Smooth muscle cell (in vitro differentiated cells): ENCODE data around the gene TBC1D12. TPM values are rescaled to one million over a fixed set of nuclear protein-coding genes. Genes with fewer than 3 reads are reported as not detected.

Experiments used
- DNase-seq: peaks from one replicate; lab custom pipeline; 2025; ENCODE audit not compliant: unreplicated experiment; lab: John Stamatoyannopoulos, UW
- H2AFZ ChIP-seq: fragments of 200-600 bp; sonication (generic); 2 replicates; pipeline ENCODE4 v1.6.0; 2016; ENCODE audit warnings: antibody characterized with exemption, low read depth, mild to moderate bottlenecking
- H3F3A ChIP-seq: fragments of 200-600 bp; sonication (generic); 2 replicates; pipeline ENCODE4 v1.6.0; 2017; ENCODE audit warnings: antibody characterized with exemption, low read depth
- H3K27ac ChIP-seq: fragments of 200-600 bp; sonication (generic); 2 replicates; pipeline ENCODE4 v1.5.1; 2016; ENCODE audit warnings: low read depth, mild to moderate bottlenecking
- H3K27me3 ChIP-seq: fragments of 200-600 bp; sonication (generic); 2 replicates; pipeline ENCODE4 v1.6.1; 2016; ENCODE audit warnings: low read depth, mild to moderate bottlenecking
- H3K36me3 ChIP-seq: fragments of 200-600 bp; sonication (generic); 2 replicates; pipeline ENCODE4 v1.5.1; 2016; ENCODE audit warnings: low read depth
- H3K4me1 ChIP-seq: fragments of 200-600 bp; sonication (generic); 2 replicates; pipeline ENCODE4 v1.5.1; 2016; ENCODE audit warnings: low read depth
- H3K4me2 ChIP-seq: fragments of 200-600 bp; sonication (generic); 2 replicates; pipeline ENCODE4 v1.6.0; 2016; ENCODE audit warnings: mild to moderate bottlenecking
- H3K4me3 ChIP-seq: fragments of 200-600 bp; sonication (generic); 2 replicates; pipeline ENCODE4 v1.5.1; 2016; ENCODE audit warnings: mild to moderate bottlenecking
- H3K79me2 ChIP-seq: fragments of 200-600 bp; sonication (generic); 2 replicates; pipeline ENCODE4 v1.6.0; 2016; ENCODE audit warnings: low read depth, mild to moderate bottlenecking
- H3K9ac ChIP-seq: fragments of 200-600 bp; sonication (generic); 2 replicates; pipeline ENCODE4 v1.6.0; 2016; ENCODE audit warnings: low read depth
- H3K9me3 ChIP-seq: fragments of 200-600 bp; sonication (generic); replicated peaks from 2 replicates; pipeline ENCODE4 v1.5.1; 2016; ENCODE audit warnings: low read depth
- H4K20me1 ChIP-seq: fragments of 200-600 bp; sonication (generic); 2 replicates; pipeline ENCODE4 v1.6.0; 2016; ENCODE audit warnings: low read depth
- WGBS: methylation state at CpG from one replicate; pipeline ENCODE4 v1.1.7; 2016; ENCODE audit warnings: low lambda C conversion rate; 5-methylcytosine and 5-hydroxymethylcytosine counted together
- polyA plus RNA-seq: library from polyadenylated mRNA; unstranded; fragments of >200 nt; fragmentation: Nextera tagmentation; extraction: Ambion mirVana; gene quantifications from 2 replicates; pipeline ENCODE4 v1.2.1, GENCODE V29; 2016
- total RNA-seq: library from RNA; depleted of rRNA; stranded (reverse); fragments of >200 nt; gene quantifications from 2 replicates; pipeline ENCODE4 v1.2.3, GENCODE V29; 2014
- TF ChIP-seq, protein P1 (sequence below): fragments of 200-600 bp; sonication (generic); IDR thresholded peaks from 2 replicates; pipeline ENCODE4 v1.5.1; 2017; ENCODE audit warnings: borderline replicate concordance, mild to moderate bottlenecking, antibody characterized with exemption; ENCODE audit not compliant: insufficient read depth, poor library complexity, severe bottlenecking

TBC1D12 gene
- total and polyA plus RNA-seq, 2 experiments from 2014 or later: 3.8 to 9.4 TPM

DNA sequence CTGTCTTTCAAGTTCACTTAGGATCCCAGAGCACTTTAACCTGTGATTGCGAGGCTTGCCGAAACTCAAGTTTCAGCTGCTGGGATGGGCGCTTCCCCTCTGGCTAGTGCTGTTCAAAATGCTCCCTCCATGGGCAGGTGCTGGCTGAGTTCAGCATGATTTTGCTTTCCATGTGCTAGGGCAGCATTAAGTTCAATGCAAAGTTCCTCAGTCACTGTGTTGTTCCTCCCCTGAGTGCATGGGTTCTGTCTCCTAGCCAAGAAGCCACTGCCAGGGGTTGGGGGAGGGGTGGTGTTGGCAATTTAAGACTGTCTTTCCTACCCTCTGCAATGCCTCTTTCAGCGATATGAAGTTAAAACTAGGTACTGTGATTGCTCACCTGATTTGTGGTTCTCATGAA, 86.8 kb downstream of the TBC1D12 start:
- H3K9me3 ChIP-seq: no peaks in the 10 kb centered on the region
- H3K9ac ChIP-seq: no peak overlapping the region
- peaks cover 15% of the 10 kb centered on the region for H3K79me2 ChIP-seq
- no peak overlapping the region for H3K4me3 ChIP-seq
- H3K4me2 ChIP-seq: no peak overlapping the region
- H3K27ac ChIP-seq: no peak overlapping the region
- H3F3A ChIP-seq: no peaks in the 10 kb centered on the region
- TF ChIP-seq, protein P1, sequence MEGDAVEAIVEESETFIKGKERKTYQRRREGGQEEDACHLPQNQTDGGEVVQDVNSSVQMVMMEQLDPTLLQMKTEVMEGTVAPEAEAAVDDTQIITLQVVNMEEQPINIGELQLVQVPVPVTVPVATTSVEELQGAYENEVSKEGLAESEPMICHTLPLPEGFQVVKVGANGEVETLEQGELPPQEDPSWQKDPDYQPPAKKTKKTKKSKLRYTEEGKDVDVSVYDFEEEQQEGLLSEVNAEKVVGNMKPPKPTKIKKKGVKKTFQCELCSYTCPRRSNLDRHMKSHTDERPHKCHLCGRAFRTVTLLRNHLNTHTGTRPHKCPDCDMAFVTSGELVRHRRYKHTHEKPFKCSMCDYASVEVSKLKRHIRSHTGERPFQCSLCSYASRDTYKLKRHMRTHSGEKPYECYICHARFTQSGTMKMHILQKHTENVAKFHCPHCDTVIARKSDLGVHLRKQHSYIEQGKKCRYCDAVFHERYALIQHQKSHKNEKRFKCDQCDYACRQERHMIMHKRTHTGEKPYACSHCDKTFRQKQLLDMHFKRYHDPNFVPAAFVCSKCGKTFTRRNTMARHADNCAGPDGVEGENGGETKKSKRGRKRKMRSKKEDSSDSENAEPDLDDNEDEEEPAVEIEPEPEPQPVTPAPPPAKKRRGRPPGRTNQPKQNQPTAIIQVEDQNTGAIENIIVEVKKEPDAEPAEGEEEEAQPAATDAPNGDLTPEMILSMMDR: no peak
- H3K4me1 ChIP-seq: no peaks in the 10 kb centered on the region
- no peaks in the 10 kb centered on the region for H3K36me3 ChIP-seq
- H2AFZ ChIP-seq: no peak overlapping the region
- DNase-seq: no peak
- no peaks in the 10 kb centered on the region for H3K27me3 ChIP-seq
- peaks cover 31% of the 10 kb centered on the region for H4K20me1 ChIP-seq
- 97% methylated on average over 4 of the region's 4 CpGs for WGBS

DNA sequence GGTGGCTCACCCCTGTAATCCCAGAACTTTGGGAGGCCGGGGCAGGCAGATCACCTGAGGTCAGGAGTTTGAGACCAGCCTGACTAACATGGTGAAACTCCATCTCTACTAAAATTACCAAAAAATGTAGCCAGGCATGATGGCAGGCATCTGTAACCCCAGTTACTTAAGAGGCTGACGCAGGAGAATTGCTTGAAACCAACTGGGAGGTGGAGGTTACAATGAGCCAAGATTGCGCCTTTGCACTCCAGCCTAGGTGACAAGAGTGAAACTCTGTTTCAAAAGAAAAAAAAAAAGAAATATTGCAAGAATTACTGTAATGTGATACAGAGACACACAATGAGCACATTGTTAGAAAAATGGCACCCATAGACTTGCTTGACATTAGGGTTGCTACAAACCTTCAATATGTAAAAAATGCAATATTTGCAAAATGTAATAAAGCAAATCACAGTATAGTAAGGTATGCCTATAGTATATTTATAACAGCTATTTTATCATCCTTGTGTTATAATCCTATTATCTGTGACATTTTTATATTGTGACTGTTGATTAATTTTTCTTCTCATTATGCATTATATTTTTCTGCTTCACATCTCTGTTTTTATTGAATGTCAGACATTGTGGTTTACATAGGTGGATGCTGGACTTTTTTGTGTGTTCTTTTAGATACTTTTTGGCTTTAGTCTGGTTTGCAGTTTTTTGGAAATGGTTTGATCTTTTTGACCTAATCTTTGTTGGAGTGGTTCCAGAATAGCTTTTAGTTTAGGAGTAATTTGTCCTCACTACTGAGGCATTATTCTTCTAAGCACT, 87.8 kb downstream of the TBC1D12 start:
- Histone ChIP-seq H2AFZ (no peak overlapping the region), H3K4me2 (no peak overlapping the region), H3K4me3 (no peak overlapping the region), H4K20me1 (peaks cover 31% of the 10 kb centered on the region), H3K79me2 (peaks cover 9% of the 10 kb centered on the region), H3K27me3 (no peaks in the 10 kb centered on the region), H3K9me3 (no peaks in the 10 kb centered on the region), H3K27ac (no peak overlapping the region), H3K9ac (no peak overlapping the region), H3K4me1 (no peaks in the 10 kb centered on the region), H3K36me3 (no peaks in the 10 kb centered on the region), H3F3A (no peaks in the 10 kb centered on the region)
- TF ChIP-seq, protein P1: no peak
- DNase-seq: no peak
- WGBS: 97% methylated on average over 3 of the region's 3 CpGs

DNA sequence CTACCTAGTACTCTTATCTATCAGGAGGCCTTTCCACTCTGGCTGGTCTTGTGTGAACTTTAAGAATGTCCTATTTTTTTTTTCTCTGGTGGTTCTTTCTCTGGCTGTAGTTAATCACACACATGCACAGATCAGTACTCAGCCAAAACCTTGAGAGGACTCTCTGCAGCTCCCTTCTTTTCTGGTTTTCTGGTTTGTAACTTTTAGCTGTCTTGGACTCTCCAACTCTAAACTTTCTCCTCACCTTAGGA, 88.4 kb downstream of the TBC1D12 start:
- Histone ChIP-seq H3K9me3 (no peaks in the 10 kb centered on the region), H3K79me2 (peaks cover 7% of the 10 kb centered on the region), H2AFZ (no peak overlapping the region), H3K4me3 (no peak overlapping the region), H3K4me1 (no peaks in the 10 kb centered on the region), H3K27ac (no peak overlapping the region), H3K27me3 (no peaks in the 10 kb centered on the region), H3F3A (no peaks in the 10 kb centered on the region), H3K36me3 (no peaks in the 10 kb centered on the region), H3K4me2 (no peak overlapping the region), H3K9ac (no peak overlapping the region), H4K20me1 (peaks cover 28% of the 10 kb centered on the region)
- TF ChIP-seq, protein P1: no peak
- no peak for DNase-seq

DNA sequence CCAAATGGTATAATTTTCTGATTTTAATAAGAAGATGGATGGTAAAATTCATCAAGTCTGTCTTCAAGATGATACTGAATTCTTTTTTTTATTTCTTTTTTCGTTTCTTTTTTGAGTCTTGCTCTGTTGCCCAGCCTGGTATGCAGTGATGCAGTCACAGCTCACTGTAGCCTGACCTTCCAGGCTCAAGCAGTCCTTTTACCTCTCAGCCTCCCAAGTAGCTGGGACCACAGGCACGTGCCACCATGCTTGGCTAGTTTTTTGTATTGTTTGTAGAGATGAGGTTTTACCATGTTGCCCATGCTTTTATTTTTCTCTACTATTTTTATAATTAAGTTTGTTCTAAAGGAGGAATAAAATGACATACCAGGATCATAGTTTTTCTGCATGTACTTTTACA, 91.1 kb downstream of the TBC1D12 start:
- no peak overlapping the region for H2AFZ ChIP-seq
- 63% methylated on average over 2 of the region's 2 CpGs for WGBS
- TF ChIP-seq, protein P1: no peak
- H4K20me1 ChIP-seq: peaks cover 25% of the 10 kb centered on the region
- H3K4me2 ChIP-seq: no peak overlapping the region
- H3K36me3 ChIP-seq: no peaks in the 10 kb centered on the region
- no peak overlapping the region for H3K27ac ChIP-seq
- no peaks in the 10 kb centered on the region for H3K27me3 ChIP-seq
- no peaks in the 10 kb centered on the region for H3K4me1 ChIP-seq
- no peak for DNase-seq
- H3K79me2 ChIP-seq: no peaks in the 10 kb centered on the region
- H3F3A ChIP-seq: no peaks in the 10 kb centered on the region
- H3K9me3 ChIP-seq: no peaks in the 10 kb centered on the region
- H3K9ac ChIP-seq: no peak overlapping the region
- no peak overlapping the region for H3K4me3 ChIP-seq
